Progenitor cell of endocrine pancreas (in vitro differentiated cells): ENCODE data around the gene RPRD1A. TPM values are rescaled to one million over a fixed set of nuclear protein-coding genes. Genes with fewer than 3 reads are reported as not detected.
A peak's percentile ranks its signal among the peaks of the same experiment; 100 is the strongest.

Experiments
- DNase-seq: peaks from one replicate; pipeline ENCODE4 v3.0.0; 2021; ENCODE audit warnings: low spot score; ENCODE audit not compliant: unreplicated experiment
- H3K27ac Mint-ChIP-seq: 2 replicates; pipeline ENCODE4 v1.8.0; 2021; ENCODE audit warnings: mild to moderate bottlenecking, moderate library complexity, mixed read lengths
- H3K27me3 Mint-ChIP-seq: 2 replicates; pipeline ENCODE4 v1.8.0; 2021; ENCODE audit warnings: mixed read lengths
- H3K36me3 Mint-ChIP-seq: 2 replicates; pipeline ENCODE4 v1.8.0; 2022; ENCODE audit warnings: mixed read lengths; ENCODE audit not compliant: insufficient read depth
- H3K4me1 Mint-ChIP-seq: 2 replicates; pipeline ENCODE4 v1.8.0; 2021; ENCODE audit warnings: low read depth, mixed read lengths
- H3K4me3 Mint-ChIP-seq: 2 replicates; pipeline ENCODE4 v1.8.0; 2021; ENCODE audit warnings: low read depth, mild to moderate bottlenecking, moderate library complexity, mixed read lengths
- H3K9me3 Mint-ChIP-seq: 2 replicates; pipeline ENCODE4 v1.8.0; 2021; ENCODE audit warnings: low read depth, mixed read lengths
- total RNA-seq: library from RNA; stranded (reverse); gene quantifications from 2 replicates; pipeline ENCODE4 v1.2.1, GENCODE V29; 2021
- TF ChIP-seq, protein P1 (sequence below): fragments of 200-600 bp; sonication (generic); IDR thresholded peaks from one replicate; pipeline ENCODE4 v1.5.0; 2021; ENCODE audit warnings: antibody characterized with exemption, mild to moderate bottlenecking; ENCODE audit not compliant: unreplicated experiment

Gene RPRD1A
- total RNA-seq, 1 donor from 2014 or later = 72.4 TPM

DNA sequence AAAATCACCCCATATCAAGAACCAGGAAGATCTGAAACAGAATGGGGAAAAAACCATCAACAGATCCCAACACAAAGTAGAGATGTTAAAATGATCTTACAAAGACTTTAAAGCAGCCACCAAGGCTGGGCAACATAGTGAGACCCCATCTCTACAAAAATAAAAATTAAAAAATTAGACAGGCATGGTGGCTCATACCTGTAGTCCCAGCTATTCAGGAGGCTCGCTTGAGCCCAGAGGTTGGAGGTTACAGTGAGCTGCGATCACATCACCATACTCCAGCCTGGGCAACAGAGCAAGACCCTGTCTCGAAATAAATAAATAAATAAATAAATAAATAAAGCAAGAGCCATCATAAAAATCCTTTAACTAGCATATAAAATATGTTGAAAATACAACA, 20.5 kb downstream of the RPRD1A start:
- peaks cover 4% of the 10 kb centered on the region for H3K4me1 Mint-ChIP-seq
- H3K9me3 Mint-ChIP-seq = peaks cover 20% of the 10 kb centered on the region
- TF ChIP-seq, protein P1, sequence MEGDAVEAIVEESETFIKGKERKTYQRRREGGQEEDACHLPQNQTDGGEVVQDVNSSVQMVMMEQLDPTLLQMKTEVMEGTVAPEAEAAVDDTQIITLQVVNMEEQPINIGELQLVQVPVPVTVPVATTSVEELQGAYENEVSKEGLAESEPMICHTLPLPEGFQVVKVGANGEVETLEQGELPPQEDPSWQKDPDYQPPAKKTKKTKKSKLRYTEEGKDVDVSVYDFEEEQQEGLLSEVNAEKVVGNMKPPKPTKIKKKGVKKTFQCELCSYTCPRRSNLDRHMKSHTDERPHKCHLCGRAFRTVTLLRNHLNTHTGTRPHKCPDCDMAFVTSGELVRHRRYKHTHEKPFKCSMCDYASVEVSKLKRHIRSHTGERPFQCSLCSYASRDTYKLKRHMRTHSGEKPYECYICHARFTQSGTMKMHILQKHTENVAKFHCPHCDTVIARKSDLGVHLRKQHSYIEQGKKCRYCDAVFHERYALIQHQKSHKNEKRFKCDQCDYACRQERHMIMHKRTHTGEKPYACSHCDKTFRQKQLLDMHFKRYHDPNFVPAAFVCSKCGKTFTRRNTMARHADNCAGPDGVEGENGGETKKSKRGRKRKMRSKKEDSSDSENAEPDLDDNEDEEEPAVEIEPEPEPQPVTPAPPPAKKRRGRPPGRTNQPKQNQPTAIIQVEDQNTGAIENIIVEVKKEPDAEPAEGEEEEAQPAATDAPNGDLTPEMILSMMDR = no peak
- no peaks in the 10 kb centered on the region for H3K27me3 Mint-ChIP-seq
- H3K27ac Mint-ChIP-seq = no peak overlapping the region
- peaks cover 25% of the 10 kb centered on the region for H3K36me3 Mint-ChIP-seq
- no peak overlapping the region for H3K4me3 Mint-ChIP-seq
- DNase-seq = no peak

DNA sequence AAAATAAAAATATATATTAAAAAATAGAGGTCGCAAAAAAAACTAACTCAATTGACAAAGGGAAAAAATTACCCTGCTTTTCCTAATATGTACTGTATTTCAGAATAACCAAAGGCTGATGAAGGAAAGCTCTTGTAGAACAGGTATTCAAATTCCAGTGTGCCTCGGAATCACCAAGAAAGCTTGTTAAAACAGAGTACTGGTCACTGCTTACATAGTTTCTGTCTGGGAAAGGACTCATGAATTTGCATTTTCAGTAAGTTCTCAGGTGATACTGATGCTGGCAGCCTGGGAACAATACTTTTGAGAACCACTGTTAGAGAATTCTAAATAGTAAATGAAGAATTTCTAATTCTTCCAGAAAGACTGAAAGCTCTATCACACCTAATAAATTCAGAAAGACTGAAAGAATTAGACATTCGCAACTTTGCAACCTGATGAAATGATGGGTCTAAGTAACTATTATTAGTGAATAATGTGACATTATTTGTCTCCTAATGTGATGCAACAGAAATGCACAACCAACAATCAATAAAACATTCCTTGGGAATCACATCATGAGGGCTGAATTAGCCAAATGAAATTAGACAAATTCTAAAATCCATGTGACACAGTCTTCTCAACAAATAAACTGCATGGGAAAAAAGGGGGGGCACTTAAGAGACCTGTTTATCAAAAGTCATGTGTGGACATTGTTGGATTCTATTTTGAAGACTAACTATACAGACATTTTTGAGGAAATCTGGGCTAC, 21.9 kb downstream of the RPRD1A start:
- Mint-ChIP-seq H3K27me3 (no peaks in the 10 kb centered on the region), H3K36me3 (peaks cover 23% of the 10 kb centered on the region), H3K9me3 (peaks cover 18% of the 10 kb centered on the region), H3K4me1 (peaks cover 4% of the 10 kb centered on the region), H3K4me3 (no peak overlapping the region), H3K27ac (peak overlapping the region; percentile 9)
- no peak for DNase-seq
- TF ChIP-seq, protein P1 = no peak

GRCh38 chr18:36043153-36043552, 24.2 kb downstream of the RPRD1A start:
- Mint-ChIP-seq H3K9me3 (peaks cover 26% of the 10 kb centered on the region), H3K4me3 (no peak overlapping the region), H3K36me3 (peaks cover 32% of the 10 kb centered on the region), H3K4me1 (no peaks in the 10 kb centered on the region), H3K27me3 (no peaks in the 10 kb centered on the region), H3K27ac (no peak overlapping the region)
- TF ChIP-seq, protein P1 = no peak
- no peak for DNase-seq

- TF ChIP-seq, protein P1 = no peak
- Mint-ChIP-seq H3K36me3 (peaks cover 36% of the 10 kb centered on the region), H3K27ac (no peak overlapping the region), H3K4me1 (no peaks in the 10 kb centered on the region), H3K27me3 (no peaks in the 10 kb centered on the region), H3K9me3 (peaks cover 26% of the 10 kb centered on the region), H3K4me3 (no peak overlapping the region)
- no peak for DNase-seq
Observed at GRCh38 chr18:36041146-36041545, 26.2 kb downstream of the RPRD1A start.

DNA sequence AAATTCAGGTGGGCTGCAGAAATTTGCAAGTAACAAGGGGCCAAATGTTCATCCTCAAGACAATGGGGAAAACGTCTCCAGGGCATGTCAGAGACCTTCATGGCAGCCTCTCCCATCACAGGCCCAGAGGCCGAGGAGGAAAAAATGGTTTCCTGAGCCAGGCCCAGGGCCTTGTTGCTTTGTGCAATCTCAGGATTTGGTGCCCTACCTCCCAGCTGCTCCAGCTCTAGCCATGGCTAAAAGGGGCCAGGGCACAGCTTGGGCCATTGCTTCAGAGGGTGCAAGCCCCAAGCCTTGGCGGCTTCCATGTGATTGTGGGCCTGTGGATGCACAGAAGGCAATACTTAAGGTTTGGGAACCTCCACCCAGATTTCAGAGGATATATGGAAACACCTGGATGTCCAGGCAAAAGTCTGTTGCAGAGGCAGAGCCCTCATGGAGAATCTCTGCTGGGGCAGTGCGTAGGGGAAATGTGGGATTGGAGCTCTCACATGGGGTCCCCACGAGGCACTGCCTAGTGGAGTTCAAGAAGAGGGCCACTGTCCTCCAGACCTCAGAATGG, 29.2 kb downstream of the RPRD1A start:
- TF ChIP-seq, protein P1 = no peak
- Mint-ChIP-seq H3K27me3 (no peaks in the 10 kb centered on the region), H3K27ac (no peak overlapping the region)

More for the DNA sequence above, 29.2 kb downstream of the RPRD1A start:
- Mint-ChIP-seq H3K36me3 (peaks cover 40% of the 10 kb centered on the region), H3K4me1 (peaks cover 7% of the 10 kb centered on the region), H3K4me3 (no peak overlapping the region), H3K9me3 (peaks cover 26% of the 10 kb centered on the region)
- no peak for DNase-seq
